ENCODE data around the gene PRMT9.

GRCh38 chr4:147731580-147732517 is 47.9 kb upstream of the PRMT9 start, which contains the start of gene ARHGAP10:
- TF ChIP-seq, protein P1, sequence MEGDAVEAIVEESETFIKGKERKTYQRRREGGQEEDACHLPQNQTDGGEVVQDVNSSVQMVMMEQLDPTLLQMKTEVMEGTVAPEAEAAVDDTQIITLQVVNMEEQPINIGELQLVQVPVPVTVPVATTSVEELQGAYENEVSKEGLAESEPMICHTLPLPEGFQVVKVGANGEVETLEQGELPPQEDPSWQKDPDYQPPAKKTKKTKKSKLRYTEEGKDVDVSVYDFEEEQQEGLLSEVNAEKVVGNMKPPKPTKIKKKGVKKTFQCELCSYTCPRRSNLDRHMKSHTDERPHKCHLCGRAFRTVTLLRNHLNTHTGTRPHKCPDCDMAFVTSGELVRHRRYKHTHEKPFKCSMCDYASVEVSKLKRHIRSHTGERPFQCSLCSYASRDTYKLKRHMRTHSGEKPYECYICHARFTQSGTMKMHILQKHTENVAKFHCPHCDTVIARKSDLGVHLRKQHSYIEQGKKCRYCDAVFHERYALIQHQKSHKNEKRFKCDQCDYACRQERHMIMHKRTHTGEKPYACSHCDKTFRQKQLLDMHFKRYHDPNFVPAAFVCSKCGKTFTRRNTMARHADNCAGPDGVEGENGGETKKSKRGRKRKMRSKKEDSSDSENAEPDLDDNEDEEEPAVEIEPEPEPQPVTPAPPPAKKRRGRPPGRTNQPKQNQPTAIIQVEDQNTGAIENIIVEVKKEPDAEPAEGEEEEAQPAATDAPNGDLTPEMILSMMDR (conservative IDR thresholded peaks at IDR 0.05 in 1 of 2, IDR thresholded peaks at IDR 0.05 in 1 of 2; ENCODE audit: low read depth in 1 of 2, low read length in 2 of 2) = no peak
- no peak for TF ChIP-seq EZH2 (IDR thresholded peaks at IDR 0.05; ENCODE audit: low read length, missing control alignments)
